ENCODE measurements around the gene MTCL3.
A peak's percentile ranks its signal among the peaks of the same experiment; 100 is the strongest.

The MTCL3 gene

GRCh38 chr6:127514773-127515227, 4.3 kb downstream of the MTCL3 start:
- Mint-ChIP-seq H3K4me3 (peak overlapping the region; percentile 77), H3K27me3 (ENCODE audit: low read depth in 2 of 2) (peaks cover 42 to 74% of the 10 kb centered on the region in 2 donors), H3K36me3 (no peaks in the 10 kb centered on the region), H3K9me3 (no peaks in the 10 kb centered on the region), H3K27ac (no peak overlapping the region), H3K4me1 (peaks cover 15 to 21% of the 10 kb centered on the region in 2 donors)
- TF ChIP-seq, protein P1, sequence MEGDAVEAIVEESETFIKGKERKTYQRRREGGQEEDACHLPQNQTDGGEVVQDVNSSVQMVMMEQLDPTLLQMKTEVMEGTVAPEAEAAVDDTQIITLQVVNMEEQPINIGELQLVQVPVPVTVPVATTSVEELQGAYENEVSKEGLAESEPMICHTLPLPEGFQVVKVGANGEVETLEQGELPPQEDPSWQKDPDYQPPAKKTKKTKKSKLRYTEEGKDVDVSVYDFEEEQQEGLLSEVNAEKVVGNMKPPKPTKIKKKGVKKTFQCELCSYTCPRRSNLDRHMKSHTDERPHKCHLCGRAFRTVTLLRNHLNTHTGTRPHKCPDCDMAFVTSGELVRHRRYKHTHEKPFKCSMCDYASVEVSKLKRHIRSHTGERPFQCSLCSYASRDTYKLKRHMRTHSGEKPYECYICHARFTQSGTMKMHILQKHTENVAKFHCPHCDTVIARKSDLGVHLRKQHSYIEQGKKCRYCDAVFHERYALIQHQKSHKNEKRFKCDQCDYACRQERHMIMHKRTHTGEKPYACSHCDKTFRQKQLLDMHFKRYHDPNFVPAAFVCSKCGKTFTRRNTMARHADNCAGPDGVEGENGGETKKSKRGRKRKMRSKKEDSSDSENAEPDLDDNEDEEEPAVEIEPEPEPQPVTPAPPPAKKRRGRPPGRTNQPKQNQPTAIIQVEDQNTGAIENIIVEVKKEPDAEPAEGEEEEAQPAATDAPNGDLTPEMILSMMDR (IDR thresholded peaks at IDR 0.05), result no peak
- Histone ChIP-seq H3K4me1 (ENCODE audit: control insufficient read depth, insufficient read depth, low read length) (peaks cover 21% of the 10 kb centered on the region), H3K27me3 (ENCODE audit: control insufficient read depth, insufficient read depth, low read length) (peaks cover 49% of the 10 kb centered on the region), H3K4me3 (ENCODE audit: low read length) (no peak overlapping the region), H3K27ac (ENCODE audit: low read length) (no peak overlapping the region), H3K9me3 (ENCODE audit: control insufficient read depth, insufficient read depth, low read length) (peaks cover 5% of the 10 kb centered on the region), H3K36me3 (ENCODE audit: control insufficient read depth, insufficient read depth, low read length) (no peaks in the 10 kb centered on the region)
- 10% methylated on average over 32 of the region's 32 CpGs for WGBS (ENCODE audit: insufficient coverage)
- peak in 1 of 2 donors; percentile 68 for DNase-seq
- no peak for ATAC-seq
- intact Hi-C loops (cut with micrococcal nuclease), result no loop called here

- H3K4me3 Mint-ChIP-seq, result no peak overlapping the region
- no peak for DNase-seq
- peaks cover 46% of the 10 kb centered on the region for H3K27me3 ChIP-seq (ENCODE audit: control insufficient read depth, insufficient read depth, low read length)
- H3K9me3 ChIP-seq (ENCODE audit: control insufficient read depth, insufficient read depth, low read length), result peaks cover 5% of the 10 kb centered on the region
- H3K9me3 Mint-ChIP-seq, result no peaks in the 10 kb centered on the region
- H3K27me3 Mint-ChIP-seq (ENCODE audit: low read depth in 2 of 2), result peaks cover 37 to 72% of the 10 kb centered on the region in 2 donors
- no peak overlapping the region for H3K27ac ChIP-seq (ENCODE audit: low read length)
- H3K4me1 Mint-ChIP-seq, result peaks cover 15 to 21% of the 10 kb centered on the region in 2 donors
- H3K27ac Mint-ChIP-seq, result no peak overlapping the region
- no peaks in the 10 kb centered on the region for H3K36me3 Mint-ChIP-seq
- TF ChIP-seq, protein P1 (IDR thresholded peaks at IDR 0.05), result no peak
- H3K4me3 ChIP-seq (ENCODE audit: low read length), result no peak overlapping the region
- H3K36me3 ChIP-seq (ENCODE audit: control insufficient read depth, insufficient read depth, low read length), result no peaks in the 10 kb centered on the region
- H3K4me1 ChIP-seq (ENCODE audit: control insufficient read depth, insufficient read depth, low read length), result peaks cover 21% of the 10 kb centered on the region
- intact Hi-C loops (cut with micrococcal nuclease), result no loop called here
- 39% methylated on average over 8 of the region's 8 CpGs for WGBS (ENCODE audit: insufficient coverage)
- no peak for ATAC-seq
These were observed 4.9 kb downstream of the MTCL3 start for GRCh38 chr6:127514179-127514772.

DNA sequence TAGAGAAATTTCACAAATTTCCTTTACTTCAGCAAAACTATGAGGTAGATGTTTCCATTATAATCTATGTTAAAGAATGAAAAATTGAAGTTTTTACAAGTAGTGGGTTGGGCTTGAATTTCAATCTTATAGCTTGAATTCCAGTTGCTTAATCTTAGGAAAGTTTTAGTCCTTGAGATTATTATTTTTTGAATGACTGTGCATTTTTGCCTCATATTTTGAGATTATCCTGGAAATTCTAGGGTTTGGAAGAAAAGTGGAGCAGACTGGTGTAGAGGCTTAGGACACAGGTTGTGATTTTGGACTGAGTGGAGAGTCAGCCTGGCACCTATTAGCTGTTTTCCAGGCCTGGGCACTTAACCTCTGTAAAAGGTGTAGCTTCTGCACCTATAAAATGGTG, 5.7 kb downstream of the MTCL3 start:
- ATAC-seq (no peak), DNase-seq (no peak)
- peaks cover 15 to 21% of the 10 kb centered on the region in 2 donors for H3K4me1 Mint-ChIP-seq
- H3K36me3 Mint-ChIP-seq, result no peaks in the 10 kb centered on the region
- Histone ChIP-seq H3K27me3 (ENCODE audit: control insufficient read depth, insufficient read depth, low read length) (peaks cover 39% of the 10 kb centered on the region), H3K27ac (ENCODE audit: low read length) (no peak overlapping the region), H3K4me1 (ENCODE audit: control insufficient read depth, insufficient read depth, low read length) (peaks cover 18% of the 10 kb centered on the region), H3K4me3 (ENCODE audit: low read length) (no peak overlapping the region), H3K36me3 (ENCODE audit: control insufficient read depth, insufficient read depth, low read length) (no peaks in the 10 kb centered on the region), H3K9me3 (ENCODE audit: control insufficient read depth, insufficient read depth, low read length) (peaks cover 3% of the 10 kb centered on the region)
- H3K27me3 Mint-ChIP-seq (ENCODE audit: low read depth in 2 of 2), result peaks cover 32 to 65% of the 10 kb centered on the region in 2 donors
- TF ChIP-seq, protein P1 (IDR thresholded peaks at IDR 0.05), result no peak
- no peaks in the 10 kb centered on the region for H3K9me3 Mint-ChIP-seq
- no peak overlapping the region for H3K27ac Mint-ChIP-seq
- intact Hi-C loops (cut with micrococcal nuclease), result no loop called here
- H3K4me3 Mint-ChIP-seq, result no peak overlapping the region

- no peaks in the 10 kb centered on the region for H3K36me3 Mint-ChIP-seq
- intact Hi-C loops (cut with micrococcal nuclease), result no loop called here
These were observed 8.3 kb downstream of the MTCL3 start for GRCh38 chr6:127510876-127511275.

More at GRCh38 chr6:127510876-127511275, 8.3 kb downstream of the MTCL3 start:
- 93% methylated on average over 2 of the region's 2 CpGs for WGBS (ENCODE audit: insufficient coverage)
- Histone ChIP-seq H3K27me3 (ENCODE audit: control insufficient read depth, insufficient read depth, low read length) (peaks cover 17% of the 10 kb centered on the region), H3K9me3 (ENCODE audit: control insufficient read depth, insufficient read depth, low read length) (no peaks in the 10 kb centered on the region), H3K36me3 (ENCODE audit: control insufficient read depth, insufficient read depth, low read length) (no peaks in the 10 kb centered on the region), H3K4me1 (ENCODE audit: control insufficient read depth, insufficient read depth, low read length) (peaks cover 11% of the 10 kb centered on the region), H3K4me3 (ENCODE audit: low read length) (no peak overlapping the region), H3K27ac (ENCODE audit: low read length) (no peak overlapping the region)
- Mint-ChIP-seq H3K9me3 (no peaks in the 10 kb centered on the region), H3K27ac (no peak overlapping the region), H3K4me1 (peaks cover 7 to 12% of the 10 kb centered on the region in 2 donors), H3K4me3 (no peak overlapping the region), H3K27me3 (ENCODE audit: low read depth in 2 of 2) (peaks cover 13 to 47% of the 10 kb centered on the region in 2 donors)
- TF ChIP-seq, protein P1 (IDR thresholded peaks at IDR 0.05), result no peak
- ATAC-seq, result no peak
- no peak for DNase-seq
